K562 (cell line): ENCODE measurements around the gene ZGLP1. TPM values are rescaled to one million over a fixed set of nuclear protein-coding genes. Genes with fewer than 3 reads are reported as not detected.
A peak's percentile ranks its signal among the peaks of the same experiment; 100 is the strongest.

Source experiments
- CGGBP1 ChIP-seq: fragments of 250-450 bp; sonication (Bioruptor Pico); IDR thresholded peaks from 2 replicates; pipeline ENCODE4 v1.9.0; 2021; ENCODE audit warnings: mild to moderate bottlenecking
- CREB3 ChIP-seq: fragments of 450-650 bp; conservative IDR thresholded peaks from 2 replicates; pipeline ENCODE4 v1.6.1; 2016; ENCODE audit warnings: missing genetic modification characterization, low read depth, mild to moderate bottlenecking, missing compliant biosample characterization, moderate library complexity
- L3MBTL2 ChIP-seq: fragments of 450-650 bp; IDR thresholded peaks from 2 replicates; pipeline ENCODE4 v1.6.1; 2016; ENCODE audit warnings: mild to moderate bottlenecking, moderate library complexity
- MAZ ChIP-seq, 2 experiments: fragments of 450-650 bp in 1 of 2; sonication (generic) in 1 of 2; formaldehyde crosslinking; IDR thresholded peaks in 1 of 2; conservative IDR thresholded peaks in 1 of 2; 2 replicates each; pipeline versions ENCODE4 v1.4.0 to v1.5.0; 2020; ENCODE audit warnings: mild to moderate bottlenecking in 1 of 2, missing genetic modification reagents in 1 of 2
- MCM5 ChIP-seq: fragments of 450-650 bp; IDR thresholded peaks from 2 replicates; pipeline ENCODE4 v1.6.1; 2016; ENCODE audit warnings: low read depth
- MTA2 ChIP-seq: fragments of 450-650 bp; IDR thresholded peaks from 2 replicates; pipeline ENCODE4 v1.6.1; 2016; ENCODE audit warnings: low read depth
- NFYB ChIP-seq: IDR thresholded peaks from 2 replicates; pipeline ENCODE4 v1.6.1; 2011; ENCODE audit warnings: mild to moderate bottlenecking, moderate library complexity; ENCODE audit not compliant: insufficient read length; ENCODE audit errors: extremely low read depth
- NRF1 ChIP-seq, 2 experiments: fragments of 450-650 bp; IDR thresholded peaks in 1 of 2; conservative IDR thresholded peaks in 1 of 2; 2 replicates each; pipeline ENCODE4 v1.6.1; 2014; ENCODE audit warnings: mild to moderate bottlenecking in 2 of 2
- RBM15 ChIP-seq: fragments of 200-400 bp; formaldehyde crosslinking; IDR thresholded peaks from 2 replicates; pipeline ENCODE4 v1.6.1; 2018; ENCODE audit warnings: mild to moderate bottlenecking, low read length, moderate library complexity; ENCODE audit not compliant: insufficient read depth
- RREB1 ChIP-seq: fragments of 250-450 bp; sonication (Bioruptor Pico); IDR thresholded peaks from 2 replicates; pipeline ENCODE4 v1.4.0; 2020
- TAF7 ChIP-seq: fragments of 450-650 bp; IDR thresholded peaks from 2 replicates; pipeline ENCODE4 v1.6.1; 2016; ENCODE audit warnings: missing genetic modification characterization, missing compliant biosample characterization
- TFAP4 ChIP-seq: sonication (generic); formaldehyde crosslinking; IDR thresholded peaks from 2 replicates; pipeline ENCODE4 v1.8.0; 2022; ENCODE audit warnings: missing genetic modification reagents, mild to moderate bottlenecking, moderate library complexity, borderline replicate concordance
- ZNF224 ChIP-seq: sonication (generic); formaldehyde crosslinking; IDR thresholded peaks from 2 replicates; pipeline ENCODE4 v1.8.0; 2022; ENCODE audit warnings: mild to moderate bottlenecking, missing genetic modification reagents
- ZNF518B ChIP-seq: fragments of 250-450 bp; sonication (Bioruptor Pico); IDR thresholded peaks from 2 replicates; pipeline ENCODE4 v1.5.0; 2021; ENCODE audit warnings: mild to moderate bottlenecking, moderate library complexity
- polyA plus RNA-seq, 8 experiments: library from polyadenylated mRNA; depleted of rRNA in 4 of 8; stranded (reverse) in 5 of 8; unstranded in 3 of 8; fragments of >200 nt; fragmentation: Nextera tagmentation in 2 of 8; fragmentation: Illumina TruSeq in 1 of 8; extraction: Ambion mirVana in 2 of 8; extraction: Trizol in 1 of 8; gene quantifications; 2 replicates each; pipeline versions ENCODE4 v1.2.1 to v1.2.3, GENCODE V29; 2011 to 2014; ENCODE audit warnings: inconsistent platforms in 1 of 8, missing spikeins in 1 of 8
- total RNA-seq, 7 experiments: library from RNA; depleted of rRNA in 6 of 7; stranded (reverse); fragments of >200 nt in 6 of 7; fragmentation: Illumina TruSeq in 2 of 7; extraction: Trizol in 2 of 7; gene quantifications; 2 replicates each; pipeline versions ENCODE4 v1.2.1 to v1.2.3, GENCODE V29; 2011 to 2021; ENCODE audit warnings: low replicate concordance in 1 of 7

ZGLP1 gene
- total and polyA plus RNA-seq, 9 of the 15 experiments (the other 6 are each of a cell fraction or from before 2014, with no cell fraction given) = 0.24 to 4.5 (median 2.2) TPM

- TF ChIP-seq RREB1 (CRISPR knock-in tag) (no peak), TAF7 (tag) (no peak), NFYB (no peak), ZNF518B (CRISPR knock-in tag) (no peak), MCM5 (no peak), NRF1 (conservative IDR thresholded peaks at IDR 0.05 in 1 of 2, IDR thresholded peaks at IDR 0.05 in 1 of 2) (peak; percentile 81 to 83), CGGBP1 (CRISPR knock-in tag) (no peak), TFAP4 (CRISPR knock-in tag) (peak; percentile 95), MAZ (CRISPR knock-in tag; conservative IDR thresholded peaks at IDR 0.05 in 1 of 2, IDR thresholded peaks at IDR 0.05 in 1 of 2) (peak; percentile 94 to 98), MTA2 (no peak), RBM15 (no peak), ZNF224 (CRISPR knock-in tag) (no peak), L3MBTL2 (peak; percentile 58; the same call in 1 of the 2 replicates), CREB3 (tag) (no peak)
Observed at GRCh38 chr19:10286803-10287737, 22.5 kb downstream of the ZGLP1 start, which contains the start of gene ICAM4 (continued).
